PC-3 (cell line): ENCODE results near the gene RHOXF2. TPM values are rescaled to one million over a fixed set of nuclear protein-coding genes. Genes with fewer than 3 reads are reported as not detected.
"Not testable (repeated sequence)": the region's sequence is repeated elsewhere in the genome, so short reads cannot be mapped to it uniquely, and the experiment has no call there.

Source experiments
- ATAC-seq: fragments of 200-7000 bp; cut with Tn5 transposase; 2 replicates; pipeline ENCODE4 v1.9.1; 2020; ENCODE audit warnings: mild to moderate bottlenecking, moderate library complexity
- BruUV-seq: library from RNA; stranded (reverse); fragments of 400-500 nt; replicated peaks from 2 replicates; lab custom pipeline; 2021; lab: Mats Ljungman, UMichigan
- CTCF ChIA-PET: fragments of 300-600 bp; sonication (Branson Sonifier 250); formaldehyde crosslinking; loops from one replicate; lab custom pipeline; 2022; ENCODE audit warnings: antibody characterized with exemption; lab: Charles Lee
- POLR2A ChIA-PET: fragments of 300-600 bp; sonication (Branson Sonifier 250); formaldehyde crosslinking; loops from one replicate; lab custom pipeline; 2022; ENCODE audit warnings: antibody characterized with exemption; ENCODE audit not compliant: unreplicated experiment; lab: Charles Lee
- DNase-seq: peaks from one replicate; pipeline ENCODE4 v3.0.0-alpha.2; 2015
- H2AFZ ChIP-seq: fragments of 300-600 bp; sonication (generic); 2 replicates; pipeline ENCODE4 v1.6.0; 2016; ENCODE audit warnings: antibody characterized with exemption, low read length
- H3F3A ChIP-seq: fragments of 300-600 bp; sonication (generic); one replicate; pipeline ENCODE4 v1.6.0; 2017; ENCODE audit warnings: antibody characterized with exemption, low read length, control low read depth, mild to moderate bottlenecking; ENCODE audit not compliant: unreplicated experiment
- H3K27ac ChIP-seq: fragments of 300-600 bp; sonication (generic); 2 replicates; pipeline ENCODE4 v1.5.1; 2016; ENCODE audit warnings: mild to moderate bottlenecking, low read length
- H3K27me3 ChIP-seq: fragments of 300-600 bp; sonication (generic); 2 replicates; pipeline ENCODE4 v1.6.1; 2016; ENCODE audit warnings: low read length, mixed read lengths
- H3K36me3 ChIP-seq: fragments of 300-600 bp; sonication (generic); 2 replicates; pipeline ENCODE4 v1.6.1; 2016; ENCODE audit warnings: low read depth, mixed run types, low read length, mixed read lengths
- H3K4me1 ChIP-seq: fragments of 300-600 bp; sonication (generic); 2 replicates; pipeline ENCODE4 v1.5.1; 2016; ENCODE audit warnings: low read length; ENCODE audit not compliant: insufficient read depth
- H3K4me2 ChIP-seq: fragments of 300-600 bp; sonication (generic); 2 replicates; pipeline ENCODE4 v1.6.0; 2016; ENCODE audit warnings: low read length
- H3K4me3 ChIP-seq: fragments of 300-600 bp; sonication (generic); 2 replicates; pipeline ENCODE4 v1.5.1; 2016; ENCODE audit warnings: mild to moderate bottlenecking, low read length, mixed read lengths
- H3K79me2 ChIP-seq: fragments of 300-600 bp; sonication (generic); 2 replicates; pipeline ENCODE4 v1.6.1; 2017; ENCODE audit warnings: low read length, mixed read lengths
- H3K9ac ChIP-seq: fragments of 300-600 bp; sonication (generic); 2 replicates; pipeline ENCODE4 v1.6.0; 2016; ENCODE audit warnings: mild to moderate bottlenecking, low read length
- H3K9me2 ChIP-seq: fragments of 300-600 bp; sonication (generic); replicated peaks from 2 replicates; pipeline ENCODE4 v1.6.1; 2016; ENCODE audit warnings: mixed run types, low read length, mixed read lengths
- H3K9me3 ChIP-seq: fragments of 300-600 bp; sonication (generic); 2 replicates; pipeline ENCODE4 v1.6.1; 2016; ENCODE audit warnings: low read length, mixed read lengths
- H4K20me1 ChIP-seq: fragments of 300-600 bp; sonication (generic); 2 replicates; pipeline ENCODE4 v1.6.1; 2016; ENCODE audit warnings: low read length, mixed read lengths
- CTCF ChIP-seq: fragments of 300-600 bp; sonication (generic); conservative IDR thresholded peaks from 2 replicates; pipeline ENCODE4 v1.5.1; 2017; ENCODE audit warnings: antibody characterized with exemption, low read depth, mild to moderate bottlenecking, low read length
- EZH2 ChIP-seq: fragments of 300-600 bp; sonication (generic); IDR thresholded peaks from one replicate; pipeline ENCODE4 v1.6.1; 2017; ENCODE audit warnings: antibody characterized with exemption, mild to moderate bottlenecking, low read length; ENCODE audit not compliant: unreplicated experiment
- EZH2phosphoT487 ChIP-seq: fragments of 300-600 bp; sonication (generic); IDR thresholded peaks from 2 replicates; pipeline ENCODE4 v1.6.1; 2018; ENCODE audit warnings: mild to moderate bottlenecking, antibody characterized with exemption, low read length, borderline replicate concordance
- intact Hi-C: fragments of 100-400 bp; cut with micrococcal nuclease; formaldehyde crosslinking; loops from 2 replicates; pipeline ENCODE4 v1.9.0; 2023
- total RNA-seq: library from RNA; depleted of rRNA; stranded (reverse); fragments of >200 nt; gene quantifications from 2 replicates; pipeline ENCODE4 v1.2.3, GENCODE V29; 2014

Gene RHOXF2
- total RNA-seq, 1 experiment from 2014 or later, result not detected

GRCh38 chrX:120144178-120144844, 14.1 kb upstream of the RHOXF2 start:
- no peaks in the 10 kb centered on the region for H3K9me2 ChIP-seq
- H3F3A ChIP-seq, result no peaks in the 10 kb centered on the region
- no peaks in the 10 kb centered on the region for H3K4me1 ChIP-seq
- POLR2A ChIA-PET, result no interaction called here
- H3K9me3 ChIP-seq, result no peaks in the 10 kb centered on the region
- H3K4me3 ChIP-seq, result no peak overlapping the region
- no peaks in the 10 kb centered on the region for H4K20me1 ChIP-seq
- H3K79me2 ChIP-seq, result no peaks in the 10 kb centered on the region
- TF ChIP-seq EZH2phosphoT487 (no peak), EZH2 (no peak), CTCF (no peak)
- DNase-seq (no peak), ATAC-seq (no peak)
- H3K36me3 ChIP-seq, result no peaks in the 10 kb centered on the region
- no TSS peak for BruUV-seq
- no peak overlapping the region for H2AFZ ChIP-seq
- intact Hi-C loops, result no loop called here
- no peak overlapping the region for H3K4me2 ChIP-seq
- CTCF ChIA-PET, result no interaction called here
- no peaks in the 10 kb centered on the region for H3K27me3 ChIP-seq
- H3K27ac ChIP-seq, result no peak overlapping the region
- no peak overlapping the region for H3K9ac ChIP-seq

- no peak for TF ChIP-seq CTCF
- TF ChIP-seq EZH2, result no peak
- TF ChIP-seq EZH2phosphoT487, result no peak
- Histone ChIP-seq H3K36me3 (no peaks in the 10 kb centered on the region), H3K4me1 (no peaks in the 10 kb centered on the region), H3K27me3 (no peaks in the 10 kb centered on the region), H3K9me2 (no peaks in the 10 kb centered on the region), H3F3A (no peaks in the 10 kb centered on the region), H3K27ac (no peak overlapping the region), H3K9ac (no peak overlapping the region), H3K4me3 (no peak overlapping the region), H3K4me2 (no peak overlapping the region), H4K20me1 (no peaks in the 10 kb centered on the region), H2AFZ (no peak overlapping the region), H3K9me3 (no peaks in the 10 kb centered on the region), H3K79me2 (no peaks in the 10 kb centered on the region)
- POLR2A ChIA-PET, result no interaction called here
- no peak for DNase-seq
- BruUV-seq, result no TSS peak
- CTCF ChIA-PET, result no interaction called here
- intact Hi-C loops, result no loop called here
- ATAC-seq, result no peak
These were observed 13.0 kb upstream of the RHOXF2 start for GRCh38 chrX:120145295-120145925.

- H3K4me3 ChIP-seq, H3K27ac ChIP-seq, H3F3A ChIP-seq, H3K9me2 ChIP-seq, DNase-seq, H3K9ac ChIP-seq, H3K27me3 ChIP-seq, ATAC-seq, H3K36me3 ChIP-seq, H2AFZ ChIP-seq, BruUV-seq, POLR2A ChIA-PET, H3K4me2 ChIP-seq, H3K79me2 ChIP-seq, H4K20me1 ChIP-seq, H3K9me3 ChIP-seq, H3K4me1 ChIP-seq, intact Hi-C loops, CTCF ChIA-PET: not testable (repeated sequence)
These were observed 12.1 kb upstream of the RHOXF2 start for GRCh38 chrX:120146323-120146722.
